Mesodermal cell (in vitro differentiated cells): ENCODE measurements around the gene CAPRIN2. TPM values are rescaled to one million over a fixed set of nuclear protein-coding genes. Genes with fewer than 3 reads are reported as not detected.

ENCODE experiments used
- H3K27ac ChIP-seq: 2 replicates; pipeline ENCODE4 v1.7.0; 2013; ENCODE audit warnings: mild to moderate bottlenecking, low read depth, low read length, moderate library complexity; ENCODE audit not compliant: severe bottlenecking
- H3K36me3 ChIP-seq: 2 replicates; pipeline ENCODE4 v1.7.1; 2013; ENCODE audit warnings: mild to moderate bottlenecking, low read length, moderate library complexity; ENCODE audit not compliant: control insufficient read depth, insufficient read depth
- H3K4me1 ChIP-seq: one replicate; pipeline ENCODE4 v1.7.1; 2013; ENCODE audit warnings: mild to moderate bottlenecking, low read length; ENCODE audit not compliant: insufficient read depth, control insufficient read depth, poor library complexity, severe bottlenecking
- H3K4me3 ChIP-seq: 2 replicates; pipeline ENCODE4 v1.7.0; 2013; ENCODE audit warnings: low read length, control low read depth, mild to moderate bottlenecking; ENCODE audit not compliant: insufficient read depth, poor library complexity, severe bottlenecking; ENCODE audit errors: extremely low read depth
- H3K9me3 ChIP-seq: 2 replicates; pipeline ENCODE4 v1.7.1; 2013; ENCODE audit warnings: mild to moderate bottlenecking, low read length, moderate library complexity; ENCODE audit not compliant: control insufficient read depth
- WGBS, 2 experiments: methylation state at CpG; one replicate each; pipeline ENCODE4 v1.1.5; 2013; ENCODE audit warnings: missing lambda C conversion rate in 2 of 2; ENCODE audit not compliant: insufficient coverage in 2 of 2; 5-methylcytosine and 5-hydroxymethylcytosine counted together
- polyA plus RNA-seq, 2 experiments: library from polyadenylated mRNA; stranded (reverse); fragments of 50-300 nt; gene quantifications; one replicate each; pipeline ENCODE4 v1.2.3, GENCODE V29; 2013

Gene CAPRIN2, protein sequence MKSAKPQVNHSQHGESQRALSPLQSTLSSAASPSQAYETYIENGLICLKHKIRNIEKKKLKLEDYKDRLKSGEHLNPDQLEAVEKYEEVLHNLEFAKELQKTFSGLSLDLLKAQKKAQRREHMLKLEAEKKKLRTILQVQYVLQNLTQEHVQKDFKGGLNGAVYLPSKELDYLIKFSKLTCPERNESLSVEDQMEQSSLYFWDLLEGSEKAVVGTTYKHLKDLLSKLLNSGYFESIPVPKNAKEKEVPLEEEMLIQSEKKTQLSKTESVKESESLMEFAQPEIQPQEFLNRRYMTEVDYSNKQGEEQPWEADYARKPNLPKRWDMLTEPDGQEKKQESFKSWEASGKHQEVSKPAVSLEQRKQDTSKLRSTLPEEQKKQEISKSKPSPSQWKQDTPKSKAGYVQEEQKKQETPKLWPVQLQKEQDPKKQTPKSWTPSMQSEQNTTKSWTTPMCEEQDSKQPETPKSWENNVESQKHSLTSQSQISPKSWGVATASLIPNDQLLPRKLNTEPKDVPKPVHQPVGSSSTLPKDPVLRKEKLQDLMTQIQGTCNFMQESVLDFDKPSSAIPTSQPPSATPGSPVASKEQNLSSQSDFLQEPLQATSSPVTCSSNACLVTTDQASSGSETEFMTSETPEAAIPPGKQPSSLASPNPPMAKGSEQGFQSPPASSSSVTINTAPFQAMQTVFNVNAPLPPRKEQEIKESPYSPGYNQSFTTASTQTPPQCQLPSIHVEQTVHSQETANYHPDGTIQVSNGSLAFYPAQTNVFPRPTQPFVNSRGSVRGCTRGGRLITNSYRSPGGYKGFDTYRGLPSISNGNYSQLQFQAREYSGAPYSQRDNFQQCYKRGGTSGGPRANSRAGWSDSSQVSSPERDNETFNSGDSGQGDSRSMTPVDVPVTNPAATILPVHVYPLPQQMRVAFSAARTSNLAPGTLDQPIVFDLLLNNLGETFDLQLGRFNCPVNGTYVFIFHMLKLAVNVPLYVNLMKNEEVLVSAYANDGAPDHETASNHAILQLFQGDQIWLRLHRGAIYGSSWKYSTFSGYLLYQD
- 41.6 TPM for polyA plus RNA-seq (2013, experiment 1 of 2)
- polyA plus RNA-seq (2013, experiment 2 of 2), result 34.7 TPM

- 0 to 1% methylated on average over 25 to 43 of the region's 72 CpGs for WGBS, 2 experiments
- H3K9me3 ChIP-seq, result no peaks in the 10 kb centered on the region
- H3K36me3 ChIP-seq, result peaks cover 12% of the 10 kb centered on the region
- peaks cover 8% of the 10 kb centered on the region for H3K4me1 ChIP-seq
- H3K4me3 ChIP-seq, result peak within 1 kb of the TSS; percentile 82
- H3K27ac ChIP-seq, result peak within 1 kb of the TSS; percentile 63
Observed at GRCh38 chr12:30754750-30755394, at the start of gene CAPRIN2. CAPRIN2 (minus strand) TSS chr12:30754951; CDS start chr12:30753520, 1,431 bp downstream.

GRCh38 chr12:30797689-30798088 is 42.9 kb upstream of the CAPRIN2 start:
- H3K4me3 ChIP-seq, result no peak overlapping the region
- peaks cover 41% of the 10 kb centered on the region for H3K36me3 ChIP-seq
- H3K27ac ChIP-seq, result no peak overlapping the region
- 80% methylated on average over 1 of the region's 4 CpGs; no CpG with 5 or more reads in 1 of the 2 experiments for whole genome bisulfite sequencing, 2 experiments
- H3K4me1 ChIP-seq, result peaks cover 20% of the 10 kb centered on the region
- H3K9me3 ChIP-seq, result no peaks in the 10 kb centered on the region

GRCh38 chr12:30796891-30797371 is 42.2 kb upstream of the CAPRIN2 start:
- 27 to 28% methylated on average over 10 to 16 of the region's 22 CpGs for WGBS, 2 experiments
- peaks cover 35% of the 10 kb centered on the region for H3K36me3 ChIP-seq
- no peaks in the 10 kb centered on the region for H3K9me3 ChIP-seq
- peaks cover 23% of the 10 kb centered on the region for H3K4me1 ChIP-seq
- peak overlapping the region; percentile 59 for H3K4me3 ChIP-seq
- H3K27ac ChIP-seq, result peak overlapping the region; percentile 95

DNA sequence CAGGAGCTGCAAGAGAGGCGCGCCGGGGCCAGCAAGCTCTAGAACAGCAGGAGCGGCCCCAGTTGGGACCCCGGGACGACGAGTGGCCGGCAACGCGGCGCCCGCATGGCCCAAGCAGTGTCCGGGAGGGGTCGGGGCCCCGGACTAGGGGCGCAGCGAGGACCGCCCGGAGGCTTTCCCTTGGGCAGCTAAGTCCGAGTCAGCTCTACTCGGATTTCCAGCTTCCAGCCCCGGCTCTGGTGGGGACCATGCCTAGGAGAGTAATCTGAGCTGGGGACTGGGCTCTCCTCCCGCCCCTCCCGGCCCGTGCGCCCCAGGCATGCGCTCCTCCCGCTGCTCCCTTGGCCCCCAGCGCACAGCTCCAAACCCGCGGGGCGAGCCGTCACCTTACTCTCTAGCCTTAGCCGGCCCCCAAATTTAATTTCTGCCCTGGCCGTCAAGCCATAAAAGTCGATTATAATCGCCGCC is 41.6 kb upstream of the CAPRIN2 start:
- H3K36me3 ChIP-seq, result peaks cover 29% of the 10 kb centered on the region
- H3K4me3 ChIP-seq, result peak overlapping the region; percentile 59
- H3K9me3 ChIP-seq, result no peaks in the 10 kb centered on the region
- H3K4me1 ChIP-seq, result peaks cover 26% of the 10 kb centered on the region
- peak overlapping the region; percentile 95 for H3K27ac ChIP-seq
- WGBS, 2 experiments, result 0 to 1% methylated on average over 28 to 33 of the region's 38 CpGs

DNA sequence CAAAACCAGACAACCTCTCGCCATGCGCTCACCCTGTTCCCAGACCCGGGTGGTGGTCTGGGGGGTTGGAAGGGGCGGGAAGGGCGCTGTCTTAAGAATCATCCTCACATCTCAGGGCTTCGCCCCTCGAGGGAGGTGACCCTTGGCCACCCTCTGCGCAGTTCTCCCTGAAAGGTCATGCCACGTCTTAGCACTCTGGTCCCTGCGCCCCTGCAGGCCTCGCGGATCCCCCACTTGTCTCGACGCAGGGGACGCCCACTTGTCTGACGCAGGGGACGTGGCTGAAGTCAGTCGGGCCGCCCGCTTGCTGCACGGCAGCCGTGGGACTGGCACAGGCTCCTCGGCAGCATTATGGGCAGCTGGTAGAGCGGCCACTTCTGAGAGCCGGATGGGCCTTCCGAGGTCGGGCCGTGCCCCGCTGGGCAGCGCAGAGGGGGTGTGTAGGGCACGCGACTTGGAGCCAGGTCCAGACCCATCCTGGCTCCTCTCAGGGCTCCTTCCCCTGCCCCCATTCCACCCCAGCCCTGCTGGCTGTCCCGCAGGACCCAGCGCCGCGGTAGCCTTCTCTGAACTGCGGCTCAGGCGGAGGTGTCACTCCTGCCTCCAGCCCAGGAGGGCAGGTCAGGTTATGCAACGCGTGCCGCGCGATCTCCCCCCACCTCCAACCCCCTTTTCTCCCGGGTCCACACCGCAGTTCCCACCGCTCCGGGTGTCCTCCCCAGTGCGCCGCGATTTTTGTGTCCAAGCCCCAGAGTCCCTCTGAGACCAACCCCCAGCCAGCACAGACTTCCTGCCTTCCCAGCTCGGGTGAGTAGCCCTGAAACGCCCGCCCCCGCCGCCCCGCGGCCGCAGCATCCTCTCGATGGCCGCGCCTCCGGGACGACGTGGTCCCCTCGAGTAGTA is 40.9 kb upstream of the CAPRIN2 start:
- H3K4me1 ChIP-seq, result peaks cover 30% of the 10 kb centered on the region
- H3K36me3 ChIP-seq, result peaks cover 26% of the 10 kb centered on the region
- 0 to 2% methylated on average over 42 to 51 of the region's 65 CpGs for WGBS, 2 experiments
- peak overlapping the region; percentile 59 for H3K4me3 ChIP-seq
- H3K9me3 ChIP-seq, result no peaks in the 10 kb centered on the region
- H3K27ac ChIP-seq, result peak overlapping the region; percentile 95

DNA sequence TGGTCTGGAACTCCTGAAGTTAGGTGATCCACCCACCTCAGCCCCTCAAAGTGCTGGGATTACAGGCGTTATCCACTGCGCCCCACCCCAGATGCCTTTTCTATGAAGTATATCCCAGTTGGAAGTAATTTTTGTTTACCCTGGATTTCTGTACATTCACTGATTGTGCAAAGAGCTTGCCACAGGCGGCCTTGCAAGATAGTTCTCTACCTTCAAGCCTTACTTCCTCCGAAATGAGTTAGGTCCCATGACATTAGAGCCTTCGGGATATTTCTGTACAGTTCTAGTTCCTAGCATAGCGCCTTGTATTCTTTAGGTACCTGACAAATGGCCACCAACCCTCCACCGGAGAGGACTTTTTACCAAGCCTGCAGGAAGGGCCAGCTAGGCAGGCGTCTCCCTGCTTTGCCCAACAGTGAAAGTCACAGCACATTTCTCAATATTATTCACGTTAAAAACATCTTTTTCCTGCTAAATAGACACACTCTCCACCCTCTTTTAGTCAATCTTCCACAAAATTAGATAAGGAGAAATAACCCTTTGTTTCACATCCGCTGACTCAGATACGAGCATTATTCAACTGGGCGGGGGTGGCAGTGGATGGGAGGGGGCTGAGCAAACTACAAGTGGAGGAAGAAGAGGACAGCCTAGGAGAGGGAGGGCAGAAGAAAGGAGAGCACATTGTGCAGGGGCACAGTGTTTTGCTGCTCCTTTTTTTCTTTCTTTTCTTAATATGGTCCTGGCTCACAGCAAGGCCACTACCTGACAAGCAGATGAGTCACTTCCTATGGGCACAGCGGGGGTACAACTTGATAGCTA is 40.0 kb upstream of the CAPRIN2 start:
- Histone ChIP-seq H3K4me1 (peaks cover 31% of the 10 kb centered on the region), H3K27ac (peak overlapping the region; percentile 95), H3K9me3 (peaks cover 4% of the 10 kb centered on the region), H3K4me3 (peak overlapping the region; percentile 59), H3K36me3 (peaks cover 18% of the 10 kb centered on the region)
- WGBS, 2 experiments, result 60 to 61% methylated on average over 6 to 8 of the region's 13 CpGs

DNA sequence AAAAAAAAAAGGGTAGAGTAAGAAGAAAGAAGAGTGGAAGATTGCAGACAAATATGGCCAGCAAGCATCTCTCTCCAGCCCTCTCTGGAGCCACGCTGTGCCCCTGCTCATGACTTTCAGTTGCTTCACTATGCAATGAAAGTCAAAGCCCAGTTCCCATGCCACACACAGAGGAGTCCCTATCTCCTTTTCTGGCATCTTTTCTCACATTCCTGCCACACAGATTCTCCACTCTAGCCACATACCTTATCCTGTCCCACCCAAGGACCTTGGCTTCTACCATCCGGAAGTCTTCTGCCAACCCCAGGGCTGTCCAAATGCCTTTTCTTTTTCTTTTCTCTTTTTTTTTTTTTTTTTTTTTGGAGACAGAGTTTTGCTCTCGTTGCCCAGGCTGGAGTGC is 39.3 kb upstream of the CAPRIN2 start:
- Histone ChIP-seq H3K27ac (peak overlapping the region; percentile 95), H3K9me3 (peaks cover 4% of the 10 kb centered on the region)
- 80 to 90% methylated on average over 1 to 2 of the region's 3 CpGs for WGBS, 2 experiments

GRCh38 chr12:30792648-30793499 is 38.1 kb upstream of the CAPRIN2 start:
- 33 to 36% methylated on average over 3 to 4 of the region's 4 CpGs for WGBS, 2 experiments
- H3K27ac ChIP-seq, result peak overlapping the region; percentile 86

More for the DNA sequence above, 39.3 kb upstream of the CAPRIN2 start:
- peaks cover 31% of the 10 kb centered on the region for H3K4me1 ChIP-seq
- peaks cover 11% of the 10 kb centered on the region for H3K36me3 ChIP-seq
- no peak overlapping the region for H3K4me3 ChIP-seq

More at GRCh38 chr12:30792648-30793499, 38.1 kb upstream of the CAPRIN2 start:
- Histone ChIP-seq H3K9me3 (peaks cover 4% of the 10 kb centered on the region), H3K36me3 (no peaks in the 10 kb centered on the region), H3K4me3 (no peak overlapping the region), H3K4me1 (peaks cover 31% of the 10 kb centered on the region)
